NCI-H2227 (cell line): Measurements from ENCODE around the gene CBFA2T2.
"Not testable (repeated sequence)": the region's sequence is repeated elsewhere in the genome, so short reads cannot be mapped to it uniquely, and the experiment has no call there.

Source experiments
- DNase-seq: peaks from one replicate; lab custom pipeline; 2025; ENCODE audit not compliant: unreplicated experiment; lab: John Stamatoyannopoulos, UW

The CBFA2T2 gene

GRCh38 chr20:33501000-33501399 lies 11.1 kb downstream of the CBFA2T2 start:
- DNase-seq: no peak

GRCh38 chr20:33503564-33503963 lies 13.7 kb downstream of the CBFA2T2 start:
- no peak for DNase-seq

GRCh38 chr20:33506576-33506975 lies 16.7 kb downstream of the CBFA2T2 start:
- DNase-seq: no peak

- no peak for DNase-seq
Measured at GRCh38 chr20:33507461-33507860, 17.6 kb downstream of the CBFA2T2 start.

- DNase-seq: not testable (repeated sequence)
Measured at GRCh38 chr20:33508015-33508414, 18.1 kb downstream of the CBFA2T2 start.

GRCh38 chr20:33509057-33509456 lies 19.2 kb downstream of the CBFA2T2 start:
- DNase-seq: not testable (repeated sequence)

- not testable (repeated sequence) for DNase-seq
Measured at GRCh38 chr20:33511876-33512275, 22.0 kb downstream of the CBFA2T2 start.

GRCh38 chr20:33515569-33516216 lies 25.8 kb downstream of the CBFA2T2 start:
- no peak for DNase-seq

- no peak for DNase-seq
Measured at GRCh38 chr20:33516882-33517281, 27.0 kb downstream of the CBFA2T2 start.

GRCh38 chr20:33518071-33518470 lies 28.2 kb downstream of the CBFA2T2 start:
- DNase-seq: no peak

GRCh38 chr20:33521461-33521860 lies 31.6 kb downstream of the CBFA2T2 start:
- DNase-seq: no peak

GRCh38 chr20:33522256-33522820 lies 32.4 kb downstream of the CBFA2T2 start:
- no peak for DNase-seq

GRCh38 chr20:33524261-33524660 lies 34.4 kb downstream of the CBFA2T2 start:
- no peak for DNase-seq

GRCh38 chr20:33526769-33527168 lies 36.9 kb downstream of the CBFA2T2 start:
- no peak for DNase-seq

- no peak for DNase-seq
Measured at GRCh38 chr20:33531047-33531877, 41.4 kb downstream of the CBFA2T2 start.

GRCh38 chr20:33531885-33532284 lies 42.0 kb downstream of the CBFA2T2 start:
- no peak for DNase-seq

- no peak for DNase-seq
Measured at GRCh38 chr20:33532753-33533459, 43.0 kb downstream of the CBFA2T2 start.

- not testable (repeated sequence) for DNase-seq
Measured at GRCh38 chr20:33535717-33536116, 45.8 kb downstream of the CBFA2T2 start.

- no peak for DNase-seq
Measured at GRCh38 chr20:33537608-33538007, 47.7 kb downstream of the CBFA2T2 start.

- DNase-seq: no peak
Measured at GRCh38 chr20:33539129-33539528, 49.2 kb downstream of the CBFA2T2 start.

GRCh38 chr20:33540427-33540826 lies 50.5 kb downstream of the CBFA2T2 start:
- DNase-seq: no peak
